Karpas-422 (cell line): ENCODE results near the gene SPOCD1. TPM values are rescaled to one million over a fixed set of nuclear protein-coding genes. Genes with fewer than 3 reads are reported as not detected.

Experiments
- DNase-seq: peaks from one replicate; pipeline ENCODE4 v3.0.0-alpha.2; 2015
- H2AFZ ChIP-seq: fragments of 200-600 bp; sonication (generic); 2 replicates; pipeline ENCODE4 v1.6.1; 2014; ENCODE audit warnings: antibody characterized with exemption, low read length, mixed read lengths
- H3K27ac ChIP-seq: fragments of 200-600 bp; sonication (generic); 2 replicates; pipeline ENCODE4 v1.5.1; 2014; ENCODE audit warnings: mild to moderate bottlenecking, low read length, moderate library complexity
- H3K27me3 ChIP-seq: fragments of 200-600 bp; sonication (generic); 2 replicates; pipeline ENCODE4 v1.6.1; 2014; ENCODE audit warnings: low read length, mixed read lengths
- H3K36me3 ChIP-seq: fragments of 200-600 bp; sonication (generic); 2 replicates; pipeline ENCODE4 v1.6.1; 2014; ENCODE audit warnings: low read length, mixed read lengths; ENCODE audit not compliant: insufficient read depth
- H3K4me1 ChIP-seq: fragments of 200-600 bp; sonication (generic); 2 replicates; pipeline ENCODE4 v1.6.1; 2014; ENCODE audit warnings: mild to moderate bottlenecking, low read length, mixed read lengths
- H3K4me2 ChIP-seq: fragments of 200-600 bp; sonication (generic); 2 replicates; pipeline ENCODE4 v1.6.1; 2014; ENCODE audit warnings: low read length, low read depth, mild to moderate bottlenecking; ENCODE audit not compliant: poor library complexity, severe bottlenecking
- H3K4me3 ChIP-seq: fragments of 200-600 bp; sonication (generic); 2 replicates; pipeline ENCODE4 v1.5.1; 2014; ENCODE audit warnings: mild to moderate bottlenecking, antibody characterized with exemption, low read length, mixed read lengths
- H3K79me2 ChIP-seq: fragments of 200-600 bp; sonication (generic); 2 replicates; pipeline ENCODE4 v1.6.1; 2014; ENCODE audit warnings: mild to moderate bottlenecking, low read length, mixed read lengths
- H3K9ac ChIP-seq: fragments of 200-600 bp; sonication (generic); 2 replicates; pipeline ENCODE4 v1.6.0; 2014; ENCODE audit warnings: low read length
- H3K9me2 ChIP-seq: fragments of 200-600 bp; sonication (generic), shearing (Covaris generic); replicated peaks from 2 replicates; pipeline ENCODE4 v1.6.0; 2014; ENCODE audit warnings: mild to moderate bottlenecking, low read length, moderate library complexity; ENCODE audit not compliant: insufficient read depth
- H3K9me3 ChIP-seq: fragments of 300-700, 200-600 bp; sonication (generic); 2 replicates; pipeline ENCODE4 v1.6.1; 2014; ENCODE audit warnings: low read length, mixed read lengths
- H4K20me1 ChIP-seq: fragments of 200-600 bp; sonication (generic); 2 replicates; pipeline ENCODE4 v1.6.1; 2014; ENCODE audit warnings: mild to moderate bottlenecking, antibody characterized with exemption, low read length, low read depth; ENCODE audit not compliant: insufficient read depth
- total RNA-seq: library from RNA; depleted of rRNA; stranded (reverse); fragments of >200 nt; shearing (Covaris generic); gene quantifications from 2 replicates; pipeline ENCODE4 v1.2.3, GENCODE V29; 2014; ENCODE audit warnings: low replicate concordance

SPOCD1 gene
- total RNA-seq, 1 experiment from 2014 or later = not detected

- Histone ChIP-seq H3K9me3 (no peaks in the 10 kb centered on the region), H3K36me3 (no peaks in the 10 kb centered on the region), H3K4me3 (no peak overlapping the region), H3K79me2 (no peaks in the 10 kb centered on the region), H3K4me1 (peaks cover 53% of the 10 kb centered on the region), H3K27me3 (no peaks in the 10 kb centered on the region), H2AFZ (no peak overlapping the region), H4K20me1 (peaks cover 30% of the 10 kb centered on the region; the same call in 1 of the 2 replicates), H3K9me2 (no peaks in the 10 kb centered on the region), H3K4me2 (no peak overlapping the region), H3K27ac (no peak overlapping the region), H3K9ac (peak overlapping the region; percentile 41)
- DNase-seq = no peak
Observed at GRCh38 chr1:31747304-31747703, 68.5 kb downstream of the SPOCD1 start.

DNA sequence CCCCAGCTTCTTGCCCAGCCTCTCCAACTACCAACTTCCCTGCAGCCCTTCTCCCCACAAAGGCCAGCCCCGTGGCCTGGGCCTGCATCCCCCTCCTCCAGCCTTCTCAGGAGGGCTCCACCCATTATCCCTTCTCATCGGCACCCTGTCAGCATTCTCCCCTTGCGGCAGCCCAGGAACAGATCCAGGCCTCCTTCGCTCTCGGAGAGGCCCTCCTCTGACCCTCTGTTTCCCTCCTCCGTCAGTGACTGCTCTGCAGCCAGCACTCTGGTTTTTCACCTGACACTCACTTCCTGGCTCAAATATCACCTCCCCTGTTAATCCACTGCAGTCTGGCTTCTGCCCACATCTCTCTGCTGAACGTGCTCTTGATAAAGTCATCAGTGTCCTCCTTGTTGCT, 69.1 kb downstream of the SPOCD1 start:
- Histone ChIP-seq H3K27ac (no peak overlapping the region), H3K36me3 (no peaks in the 10 kb centered on the region), H4K20me1 (peaks cover 24% of the 10 kb centered on the region; the same call in 1 of the 2 replicates), H3K9me2 (no peaks in the 10 kb centered on the region), H3K79me2 (no peaks in the 10 kb centered on the region), H3K4me3 (no peak overlapping the region), H2AFZ (no peak overlapping the region), H3K9me3 (no peaks in the 10 kb centered on the region), H3K4me1 (peaks cover 53% of the 10 kb centered on the region), H3K4me2 (no peak overlapping the region), H3K27me3 (no peaks in the 10 kb centered on the region), H3K9ac (peak overlapping the region; percentile 41)
- peak; percentile 61 for DNase-seq

- no peak overlapping the region for H3K27ac ChIP-seq
Observed at GRCh38 chr1:31745946-31746670, 69.7 kb downstream of the SPOCD1 start.

GRCh38 chr1:31745096-31745945, 70.5 kb downstream of the SPOCD1 start:
- Histone ChIP-seq H3K9me3 (no peaks in the 10 kb centered on the region), H3K27me3 (no peaks in the 10 kb centered on the region), H3K4me1 (peaks cover 54% of the 10 kb centered on the region), H2AFZ (no peak overlapping the region), H3K9me2 (no peaks in the 10 kb centered on the region), H3K79me2 (no peaks in the 10 kb centered on the region), H3K9ac (peak overlapping the region; percentile 53), H3K27ac (peak overlapping the region; percentile 51), H3K4me2 (peak overlapping the region; percentile 62), H3K4me3 (peak overlapping the region; percentile 42; the same call in 1 of the 2 replicates), H3K36me3 (no peaks in the 10 kb centered on the region), H4K20me1 (peaks cover 20% of the 10 kb centered on the region; the same call in 1 of the 2 replicates)
- DNase-seq = peak; percentile 91

More at GRCh38 chr1:31745946-31746670, 69.7 kb downstream of the SPOCD1 start:
- H3K9me3 ChIP-seq = no peaks in the 10 kb centered on the region
- H3K79me2 ChIP-seq = no peaks in the 10 kb centered on the region
- H3K9ac ChIP-seq = peak overlapping the region; percentile 41
- no peaks in the 10 kb centered on the region for H3K36me3 ChIP-seq
- peak overlapping the region; percentile 62 for H3K4me2 ChIP-seq
- no peaks in the 10 kb centered on the region for H3K27me3 ChIP-seq
- no peak overlapping the region for H2AFZ ChIP-seq
- H4K20me1 ChIP-seq = peaks cover 23% of the 10 kb centered on the region; the same call in 1 of the 2 replicates
- no peaks in the 10 kb centered on the region for H3K9me2 ChIP-seq
- no peak overlapping the region for H3K4me3 ChIP-seq
- no peak for DNase-seq
- peaks cover 51% of the 10 kb centered on the region for H3K4me1 ChIP-seq

GRCh38 chr1:31744165-31744888, 71.5 kb downstream of the SPOCD1 start:
- Histone ChIP-seq H3K4me1 (peaks cover 64% of the 10 kb centered on the region), H3K27ac (peak overlapping the region; percentile 51), H3K9me2 (no peaks in the 10 kb centered on the region), H3K4me3 (peak overlapping the region; percentile 42; the same call in 1 of the 2 replicates), H3K9ac (peak overlapping the region; percentile 53), H3K27me3 (no peaks in the 10 kb centered on the region), H3K36me3 (no peaks in the 10 kb centered on the region), H2AFZ (no peak overlapping the region), H4K20me1 (peaks cover 15% of the 10 kb centered on the region; the same call in 1 of the 2 replicates), H3K79me2 (no peaks in the 10 kb centered on the region), H3K9me3 (no peaks in the 10 kb centered on the region), H3K4me2 (peak overlapping the region; percentile 62)
- DNase-seq = peak; percentile 83

DNA sequence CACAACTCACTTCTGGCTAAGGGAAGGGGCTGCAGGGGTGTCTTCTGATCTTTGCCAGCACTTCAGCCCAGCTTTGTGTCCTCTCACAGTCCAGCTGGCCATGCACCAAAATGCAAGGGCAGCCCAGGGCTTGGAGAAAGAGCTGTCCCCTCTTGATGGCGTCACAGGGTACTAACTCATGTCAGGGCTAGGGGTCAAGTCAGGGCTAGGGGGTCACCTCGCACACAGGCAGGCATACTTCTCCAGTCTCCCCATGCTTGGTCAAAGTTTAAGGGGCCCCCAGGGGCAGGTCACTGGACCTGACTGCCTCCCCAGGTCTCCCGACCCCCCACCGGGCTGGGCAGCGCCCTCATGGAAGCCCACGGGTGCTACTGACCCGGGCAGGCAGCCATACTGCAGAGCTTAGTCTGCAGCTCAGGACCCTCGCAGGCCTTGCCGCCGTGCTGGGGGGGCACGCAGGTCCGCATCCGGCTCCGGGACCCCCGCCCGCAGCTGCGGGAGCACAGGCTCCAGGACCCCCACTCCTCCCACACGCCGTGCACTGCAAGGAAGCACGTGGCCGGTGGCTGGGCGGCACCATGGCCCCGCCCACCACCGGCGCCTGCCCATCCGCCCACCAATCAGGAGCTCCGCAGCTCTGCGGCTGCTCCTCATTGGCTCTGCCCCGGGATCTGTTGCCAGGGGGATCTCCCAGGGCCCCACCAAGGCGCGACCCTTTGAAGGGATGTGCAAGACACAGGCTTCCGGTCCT, 73.2 kb downstream of the SPOCD1 start:
- H3K9me2 ChIP-seq = no peaks in the 10 kb centered on the region
- H3K9me3 ChIP-seq = no peaks in the 10 kb centered on the region
- DNase-seq = no peak
- H2AFZ ChIP-seq = no peak overlapping the region
- peaks cover 13% of the 10 kb centered on the region; the same call in 1 of the 2 replicates for H4K20me1 ChIP-seq
- no peaks in the 10 kb centered on the region for H3K79me2 ChIP-seq
- peaks cover 60% of the 10 kb centered on the region for H3K4me1 ChIP-seq
- H3K4me2 ChIP-seq = no peak overlapping the region
- H3K36me3 ChIP-seq = no peaks in the 10 kb centered on the region
- no peak overlapping the region for H3K4me3 ChIP-seq
- H3K27me3 ChIP-seq = no peaks in the 10 kb centered on the region
- H3K27ac ChIP-seq = no peak overlapping the region
- no peak overlapping the region for H3K9ac ChIP-seq
